GM12865 (cell line): ENCODE results near the gene KLF8.

Experiments
- DNase-seq: peaks from one replicate; pipeline ENCODE4 v3.0.0; 2010; ENCODE audit warnings: low read depth
- H3K4me3 ChIP-seq: 2 replicates; pipeline ENCODE4 v1.5.1; 2011; ENCODE audit warnings: mild to moderate bottlenecking, low read depth, low read length, control low read depth
- TF ChIP-seq, protein P1 (sequence below): IDR thresholded peaks from 2 replicates; pipeline ENCODE4 v1.5.1; 2011; ENCODE audit warnings: low read length, control low read depth, low read depth, inconsistent platforms; ENCODE audit not compliant: insufficient read depth; ENCODE audit errors: missing control alignments

KLF8 gene

DNA sequence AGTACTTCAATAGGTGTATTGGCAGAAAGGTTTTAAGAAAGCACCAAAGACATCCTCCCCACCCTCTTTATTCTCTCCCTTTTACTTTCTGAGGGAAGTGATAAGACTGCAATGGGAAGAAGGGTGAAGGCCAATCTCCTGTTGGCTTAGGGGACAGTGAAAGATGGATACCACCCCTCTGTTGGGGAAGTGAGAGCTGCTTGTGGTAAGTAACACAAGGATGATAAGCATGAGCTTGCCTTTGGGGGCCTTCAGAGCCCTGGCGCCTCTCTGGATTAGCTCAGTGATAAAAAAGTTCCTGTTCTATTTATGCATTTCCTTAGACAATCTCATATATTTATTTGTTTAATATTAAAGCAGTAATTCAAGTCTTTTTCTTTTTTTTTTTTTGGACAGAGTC lies 5.2 kb upstream of the KLF8 start:
- TF ChIP-seq, protein P1, sequence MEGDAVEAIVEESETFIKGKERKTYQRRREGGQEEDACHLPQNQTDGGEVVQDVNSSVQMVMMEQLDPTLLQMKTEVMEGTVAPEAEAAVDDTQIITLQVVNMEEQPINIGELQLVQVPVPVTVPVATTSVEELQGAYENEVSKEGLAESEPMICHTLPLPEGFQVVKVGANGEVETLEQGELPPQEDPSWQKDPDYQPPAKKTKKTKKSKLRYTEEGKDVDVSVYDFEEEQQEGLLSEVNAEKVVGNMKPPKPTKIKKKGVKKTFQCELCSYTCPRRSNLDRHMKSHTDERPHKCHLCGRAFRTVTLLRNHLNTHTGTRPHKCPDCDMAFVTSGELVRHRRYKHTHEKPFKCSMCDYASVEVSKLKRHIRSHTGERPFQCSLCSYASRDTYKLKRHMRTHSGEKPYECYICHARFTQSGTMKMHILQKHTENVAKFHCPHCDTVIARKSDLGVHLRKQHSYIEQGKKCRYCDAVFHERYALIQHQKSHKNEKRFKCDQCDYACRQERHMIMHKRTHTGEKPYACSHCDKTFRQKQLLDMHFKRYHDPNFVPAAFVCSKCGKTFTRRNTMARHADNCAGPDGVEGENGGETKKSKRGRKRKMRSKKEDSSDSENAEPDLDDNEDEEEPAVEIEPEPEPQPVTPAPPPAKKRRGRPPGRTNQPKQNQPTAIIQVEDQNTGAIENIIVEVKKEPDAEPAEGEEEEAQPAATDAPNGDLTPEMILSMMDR = no peak
- peak; percentile 10 for DNase-seq
- H3K4me3 ChIP-seq = no peak overlapping the region

DNA sequence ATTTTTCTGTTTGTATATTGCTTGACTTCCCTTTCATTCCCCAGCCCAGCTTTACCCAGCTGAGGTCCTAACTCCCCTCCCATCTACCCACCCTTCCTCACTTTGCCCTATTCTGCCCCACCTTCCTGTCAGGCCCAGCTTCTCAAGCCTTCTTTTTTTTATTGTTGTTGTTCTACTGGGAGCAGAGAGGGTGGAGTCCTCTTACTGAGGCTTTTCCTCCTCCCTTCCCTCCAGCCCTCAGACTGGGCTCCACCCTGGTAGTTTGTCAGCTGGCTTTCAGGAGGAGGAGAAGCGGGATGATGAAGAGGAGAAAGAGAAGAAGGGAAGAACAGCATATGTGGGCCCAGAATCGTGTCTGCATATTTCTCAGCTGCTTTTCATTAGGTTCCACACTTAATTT lies 3.2 kb upstream of the KLF8 start:
- TF ChIP-seq, protein P1 = no peak
- H3K4me3 ChIP-seq = no peak overlapping the region
- no peak for DNase-seq

DNA sequence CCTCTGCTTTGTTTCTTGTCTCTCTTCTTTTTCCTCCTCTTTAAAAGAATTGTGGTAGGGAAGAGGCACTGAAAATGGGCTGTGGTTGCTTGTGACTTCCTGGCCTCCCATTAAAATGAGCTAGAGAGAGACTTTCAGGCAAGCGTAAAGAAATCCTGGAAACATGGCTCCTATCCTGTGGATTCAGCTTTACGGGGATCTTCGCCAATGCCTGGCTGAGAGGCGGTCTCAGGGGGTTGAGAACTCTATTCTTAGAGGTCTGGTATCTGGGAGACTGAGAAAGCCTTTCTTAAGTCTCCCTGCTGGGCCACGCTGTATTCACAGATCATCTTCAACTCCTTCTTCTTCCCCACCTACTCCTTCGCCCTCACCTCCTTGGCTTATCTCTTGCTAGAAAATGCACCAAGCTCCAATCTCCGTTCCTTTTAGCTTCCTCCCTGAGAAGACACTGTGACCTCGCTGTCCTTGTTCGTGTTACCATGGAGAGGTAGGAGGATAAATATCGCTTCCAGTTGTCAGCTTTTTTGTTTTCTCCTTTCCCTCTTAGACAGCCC lies 542 bp upstream of the KLF8 start:
- TF ChIP-seq, protein P1 = no peak
- peak overlapping the region; percentile 79; the same call in 1 of the 2 replicates for H3K4me3 ChIP-seq
- DNase-seq = no peak

DNA sequence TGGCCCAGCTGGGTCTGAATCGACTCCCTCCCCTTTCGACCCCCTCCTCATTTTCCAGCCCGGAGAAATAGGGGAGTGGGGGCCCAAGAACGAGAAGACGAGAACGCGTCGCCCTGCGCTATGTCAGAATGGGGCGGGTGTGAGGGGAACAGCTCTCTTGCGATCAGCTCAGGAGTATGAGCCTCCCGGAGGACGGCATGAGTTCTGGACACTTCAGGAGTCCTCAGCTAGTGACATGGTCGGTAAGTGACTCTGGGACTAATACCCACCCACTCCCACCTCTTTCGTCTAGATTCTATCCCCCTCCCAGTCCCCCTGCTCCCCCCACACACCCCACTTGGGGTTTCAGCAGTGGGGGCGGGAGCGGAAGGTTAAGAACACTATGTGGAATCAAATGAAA lies 944 bp downstream of the KLF8 start:
- DNase-seq = peak; percentile 14
- H3K4me3 ChIP-seq = peak overlapping the region; percentile 79
- TF ChIP-seq, protein P1 = no peak

DNA sequence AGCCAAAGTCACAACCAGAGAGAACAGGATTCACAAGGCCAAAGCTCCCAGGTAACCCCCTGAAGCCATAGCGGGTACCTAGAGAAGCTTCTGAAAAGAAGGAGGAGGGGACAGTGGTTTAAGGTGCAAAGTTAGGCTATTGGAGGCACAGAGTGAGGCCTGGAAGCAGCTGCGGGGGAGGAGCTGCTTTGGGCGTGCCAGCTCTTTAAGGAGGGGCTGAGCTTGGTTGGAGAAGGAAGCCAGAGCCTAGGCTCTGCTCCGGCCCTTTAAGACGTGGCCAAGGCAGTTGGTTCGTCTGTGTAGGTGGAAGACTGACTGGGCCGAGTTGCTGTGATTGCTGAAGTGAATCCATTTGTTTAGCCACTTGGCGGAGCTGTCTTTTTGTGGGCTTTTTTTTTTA lies 1.5 kb downstream of the KLF8 start:
- peak overlapping the region; percentile 79 for H3K4me3 ChIP-seq
- TF ChIP-seq, protein P1 = peak; percentile 12
- DNase-seq = peak; percentile 88

DNA sequence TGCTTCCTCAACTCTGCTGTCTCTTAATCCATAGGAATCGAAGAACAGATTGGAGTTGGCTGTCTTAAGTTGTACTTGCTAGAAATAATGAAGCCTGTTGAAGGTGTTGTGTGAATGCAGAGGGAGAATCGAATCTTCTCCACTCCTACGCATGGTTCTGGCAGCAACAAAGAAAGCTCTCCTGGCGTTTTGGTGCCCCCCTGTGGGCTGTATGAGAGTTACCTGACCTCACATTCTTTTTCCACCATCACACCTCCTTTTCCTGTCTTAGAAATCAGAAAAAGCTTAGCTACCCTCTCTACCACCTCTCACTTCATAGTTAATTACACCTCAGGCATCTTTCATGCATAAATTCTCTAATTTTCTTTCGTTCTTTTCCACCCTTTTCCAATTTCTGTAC lies 16.3 kb downstream of the KLF8 start:
- TF ChIP-seq, protein P1 = peak; percentile 50
- no peak overlapping the region for H3K4me3 ChIP-seq
- peak; percentile 73 for DNase-seq

DNA sequence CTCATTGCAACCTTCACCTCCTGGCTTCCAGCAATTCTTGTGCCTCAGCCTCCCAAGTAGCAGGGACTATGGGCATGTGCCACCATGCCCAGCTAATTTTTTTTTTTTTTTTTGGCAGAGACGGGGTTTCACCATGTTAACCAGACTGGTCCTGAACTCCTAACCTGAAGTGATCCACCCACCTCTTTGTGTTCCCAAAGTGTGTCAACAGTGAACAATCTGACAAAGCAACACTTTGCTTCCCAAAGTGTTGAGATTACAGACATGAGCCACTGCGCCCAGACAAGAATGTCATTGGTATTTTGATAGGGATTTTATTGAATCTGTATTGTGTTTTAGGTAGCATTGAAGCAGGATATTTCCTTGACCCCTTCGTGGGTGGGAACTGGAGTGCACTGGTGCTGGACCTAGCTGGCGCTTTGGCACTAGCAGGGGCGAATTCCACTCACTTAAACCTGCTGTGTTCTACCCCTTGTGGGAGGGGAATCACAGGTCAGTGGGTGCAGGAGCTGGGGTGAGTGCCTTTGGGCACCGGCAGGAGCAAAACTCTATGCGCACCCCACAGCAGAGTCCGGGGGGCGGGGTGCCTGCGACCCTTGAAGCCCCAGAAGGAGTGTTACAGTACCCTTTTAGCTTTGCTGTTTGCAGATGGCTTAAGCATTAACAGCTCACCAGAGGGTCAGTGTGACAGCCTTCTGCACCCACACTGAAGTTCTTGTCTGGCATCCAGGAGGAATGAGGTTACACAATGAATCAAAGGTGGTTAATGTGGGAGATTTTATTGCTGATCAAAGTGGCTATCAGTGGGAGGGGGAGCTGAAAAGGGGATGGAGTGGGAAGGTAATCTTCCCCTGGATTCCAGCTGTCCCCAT lies 21.9 kb downstream of the KLF8 start:
- no peak overlapping the region for H3K4me3 ChIP-seq
- TF ChIP-seq, protein P1 = no peak
- no peak for DNase-seq
